Measurements from ENCODE around the gene SEMG2. TPM values are rescaled to one million over a fixed set of nuclear protein-coding genes. Genes with fewer than 3 reads are reported as not detected.

SEMG2 gene
- total and polyA plus RNA-seq, 8 donors: not detected

GRCh38 chr20:45246109-45246508 is 24.9 kb downstream of the SEMG2 start:
- ATAC-seq: no peak
- TF ChIP-seq CTCF (IDR thresholded peaks at IDR 0.05): no peak
- H3K4me3 ChIP-seq: no peak overlapping the region
- H3K9me3 ChIP-seq: no peaks in the 10 kb centered on the region
- no peaks in the 10 kb centered on the region for H3K27me3 ChIP-seq
- DNase-seq: no peak
- FAIRE-seq: no peak
- no peaks in the 10 kb centered on the region for H3K4me1 ChIP-seq
- 47 to 49% methylated on average over 6 of the region's 6 CpGs for WGBS, 2 donors
- H3K27ac ChIP-seq: no peak overlapping the region
- intact Hi-C loops (cut with DNase I): no loop called here
- H3K36me3 ChIP-seq: no peaks in the 10 kb centered on the region

- FAIRE-seq (no peak), DNase-seq (no peak), ATAC-seq (no peak)
- no peak overlapping the region for H3K4me3 ChIP-seq
- H3K4me1 ChIP-seq: no peaks in the 10 kb centered on the region
- intact Hi-C loops (cut with DNase I): no loop called here
- WGBS, 2 donors: 83 to 84% methylated on average over 1 of the region's 1 CpG
- H3K36me3 ChIP-seq: no peaks in the 10 kb centered on the region
- H3K27me3 ChIP-seq: no peaks in the 10 kb centered on the region
- no peaks in the 10 kb centered on the region for H3K9me3 ChIP-seq
- no peak for TF ChIP-seq CTCF (IDR thresholded peaks at IDR 0.05)
- H3K27ac ChIP-seq: no peak overlapping the region
These were observed 26.7 kb downstream of the SEMG2 start for GRCh38 chr20:45247865-45248264.

GRCh38 chr20:45248609-45249008 is 27.4 kb downstream of the SEMG2 start:
- H3K9me3 ChIP-seq: no peaks in the 10 kb centered on the region
- H3K36me3 ChIP-seq: no peaks in the 10 kb centered on the region
- no peak overlapping the region for H3K27ac ChIP-seq
- FAIRE-seq: no peak
- TF ChIP-seq CTCF (IDR thresholded peaks at IDR 0.05): no peak
- no peaks in the 10 kb centered on the region for H3K27me3 ChIP-seq
- intact Hi-C loops (cut with DNase I): no loop called here
- no peak overlapping the region for H3K4me3 ChIP-seq
- H3K4me1 ChIP-seq: no peaks in the 10 kb centered on the region
- no peak for DNase-seq
- no peak for ATAC-seq

- Histone ChIP-seq H3K36me3 (no peaks in the 10 kb centered on the region), H3K27ac (no peak overlapping the region), H3K4me3 (no peak overlapping the region), H3K9me3 (no peaks in the 10 kb centered on the region), H3K27me3 (no peaks in the 10 kb centered on the region), H3K4me1 (peaks cover 4 to 7% (median 5%) of the 10 kb centered on the region in 3 donors)
- DNase-seq (no peak), ATAC-seq (no peak), FAIRE-seq (no peak)
- WGBS, 2 donors: 61 to 62% methylated on average over 5 of the region's 5 CpGs
- intact Hi-C loops (cut with DNase I): no loop called here
- TF ChIP-seq CTCF (IDR thresholded peaks at IDR 0.05): no peak
These were observed 30.8 kb downstream of the SEMG2 start for GRCh38 chr20:45251884-45252560.

GRCh38 chr20:45253261-45253660 is 32.1 kb downstream of the SEMG2 start:
- ATAC-seq: peak in 1 of 4 donors; percentile 24
- no peak overlapping the region for H3K4me3 ChIP-seq
- 86 to 94% methylated on average over 4 of the region's 4 CpGs for WGBS, 2 donors
- H3K9me3 ChIP-seq: no peaks in the 10 kb centered on the region
- peaks cover 4 to 7% (median 5%) of the 10 kb centered on the region in 3 donors for H3K4me1 ChIP-seq
- no peaks in the 10 kb centered on the region for H3K36me3 ChIP-seq
- intact Hi-C loops (cut with DNase I): no loop called here
- no peaks in the 10 kb centered on the region for H3K27me3 ChIP-seq
- DNase-seq: no peak
- no peak for TF ChIP-seq CTCF (IDR thresholded peaks at IDR 0.05)
- no peak overlapping the region for H3K27ac ChIP-seq
- no peak for FAIRE-seq

Data from pancreas (tissue), 10 donors.